NB4 (cell line): ENCODE measurements around the gene ADARB2.
"Not testable (repeated sequence)": the region's sequence is repeated elsewhere in the genome, so short reads cannot be mapped to it uniquely, and the experiment has no call there.

ENCODE experiments used
- DNase-seq: peaks from one replicate; pipeline ENCODE4 v3.0.0; 2010; ENCODE audit warnings: low read depth
- H3K4me3 ChIP-seq: one replicate; pipeline ENCODE4 v1.5.1; 2011; ENCODE audit warnings: mild to moderate bottlenecking, low read depth, low read length, moderate library complexity
- MAX ChIP-seq: IDR thresholded peaks from 2 replicates; pipeline ENCODE4 v1.6.1; 2011; ENCODE audit warnings: low read depth, low read length
- MYC ChIP-seq: IDR thresholded peaks from 2 replicates; pipeline ENCODE4 v1.6.1; 2011; ENCODE audit warnings: low read depth, low read length
- POLR2A ChIP-seq: IDR thresholded peaks from 2 replicates; pipeline ENCODE4 v1.6.1; 2011; ENCODE audit warnings: mild to moderate bottlenecking; ENCODE audit not compliant: insufficient read length; ENCODE audit errors: extremely low read depth
- TF ChIP-seq, protein P1 (sequence below): IDR thresholded peaks from one replicate; pipeline ENCODE4 v1.5.1; 2012; ENCODE audit warnings: low read depth, low read length

The ADARB2 gene

GRCh38 chr10:1329622-1330021 is 407.7 kb downstream of the ADARB2 start:
- DNase-seq = no peak
- no peak overlapping the region for H3K4me3 ChIP-seq
- TF ChIP-seq POLR2A = no peak
- no peak for TF ChIP-seq MYC
- no peak for TF ChIP-seq MAX
- TF ChIP-seq, protein P1, sequence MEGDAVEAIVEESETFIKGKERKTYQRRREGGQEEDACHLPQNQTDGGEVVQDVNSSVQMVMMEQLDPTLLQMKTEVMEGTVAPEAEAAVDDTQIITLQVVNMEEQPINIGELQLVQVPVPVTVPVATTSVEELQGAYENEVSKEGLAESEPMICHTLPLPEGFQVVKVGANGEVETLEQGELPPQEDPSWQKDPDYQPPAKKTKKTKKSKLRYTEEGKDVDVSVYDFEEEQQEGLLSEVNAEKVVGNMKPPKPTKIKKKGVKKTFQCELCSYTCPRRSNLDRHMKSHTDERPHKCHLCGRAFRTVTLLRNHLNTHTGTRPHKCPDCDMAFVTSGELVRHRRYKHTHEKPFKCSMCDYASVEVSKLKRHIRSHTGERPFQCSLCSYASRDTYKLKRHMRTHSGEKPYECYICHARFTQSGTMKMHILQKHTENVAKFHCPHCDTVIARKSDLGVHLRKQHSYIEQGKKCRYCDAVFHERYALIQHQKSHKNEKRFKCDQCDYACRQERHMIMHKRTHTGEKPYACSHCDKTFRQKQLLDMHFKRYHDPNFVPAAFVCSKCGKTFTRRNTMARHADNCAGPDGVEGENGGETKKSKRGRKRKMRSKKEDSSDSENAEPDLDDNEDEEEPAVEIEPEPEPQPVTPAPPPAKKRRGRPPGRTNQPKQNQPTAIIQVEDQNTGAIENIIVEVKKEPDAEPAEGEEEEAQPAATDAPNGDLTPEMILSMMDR = no peak

DNA sequence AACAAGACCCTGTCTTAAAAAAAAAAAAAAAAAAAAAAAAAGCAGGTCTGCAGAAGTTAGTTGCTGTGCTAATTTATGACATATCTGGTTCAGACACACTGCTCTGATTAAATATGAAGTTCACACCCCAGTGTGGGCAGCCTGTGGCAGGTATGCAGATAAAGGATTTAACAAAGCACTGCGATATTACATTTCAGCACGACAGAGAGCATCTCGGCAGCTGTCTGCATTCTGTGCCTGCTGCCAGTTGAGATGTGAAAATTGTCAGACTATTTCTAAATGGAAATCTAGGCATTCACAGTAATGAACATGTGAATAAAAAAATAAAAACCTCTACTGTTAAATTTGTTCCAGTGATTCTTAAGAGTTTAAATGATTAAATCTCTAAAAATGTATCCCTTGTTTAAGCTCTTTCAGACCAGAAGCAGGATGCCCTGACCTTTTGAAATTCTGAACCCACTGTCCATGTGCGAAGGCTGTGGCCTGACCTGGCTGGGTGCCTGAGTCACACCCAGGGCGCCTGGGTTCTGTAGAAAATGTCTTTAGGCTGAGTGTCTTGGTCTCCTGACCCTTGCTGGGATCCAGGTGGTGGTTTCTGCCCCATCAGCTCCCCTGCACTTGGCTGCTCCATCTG is 408.2 kb downstream of the ADARB2 start:
- TF ChIP-seq POLR2A (no peak), MAX (no peak), MYC (no peak)
- TF ChIP-seq, protein P1 = no peak
- no peak overlapping the region for H3K4me3 ChIP-seq
- DNase-seq = no peak

DNA sequence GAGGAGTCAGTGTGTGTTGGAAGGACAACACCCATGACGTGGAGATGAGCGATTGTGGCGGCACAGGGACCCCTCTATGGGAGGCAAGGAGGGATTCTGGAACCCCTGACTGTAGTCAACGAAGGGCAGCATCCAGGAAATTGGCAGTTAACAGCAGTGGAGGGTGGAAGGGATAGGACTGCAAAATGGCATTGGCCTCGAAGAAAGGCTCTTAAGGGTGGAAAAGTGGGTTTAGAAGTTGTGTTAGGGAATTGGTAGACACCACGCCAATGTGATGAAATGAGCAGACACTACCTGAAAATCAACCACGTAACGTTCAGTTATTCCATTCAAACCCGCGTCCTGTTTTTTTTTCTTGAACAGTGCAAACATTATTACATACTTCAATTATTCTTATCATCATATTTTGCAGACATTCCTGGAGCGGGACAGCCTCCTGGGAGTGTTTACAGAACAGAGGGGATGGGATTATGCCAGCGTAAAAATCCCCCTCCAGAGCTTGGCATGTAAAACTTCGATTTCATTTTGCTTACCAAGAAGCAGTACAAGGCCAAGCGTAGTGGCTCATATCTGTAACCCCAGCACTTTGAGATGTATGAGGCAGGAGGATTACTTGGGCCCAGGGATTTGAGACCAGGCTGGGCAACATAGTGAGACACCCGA is 409.0 kb downstream of the ADARB2 start:
- DNase-seq = no peak
- TF ChIP-seq POLR2A (no peak), MYC (no peak), MAX (no peak)
- TF ChIP-seq, protein P1 = no peak
- H3K4me3 ChIP-seq = no peak overlapping the region

DNA sequence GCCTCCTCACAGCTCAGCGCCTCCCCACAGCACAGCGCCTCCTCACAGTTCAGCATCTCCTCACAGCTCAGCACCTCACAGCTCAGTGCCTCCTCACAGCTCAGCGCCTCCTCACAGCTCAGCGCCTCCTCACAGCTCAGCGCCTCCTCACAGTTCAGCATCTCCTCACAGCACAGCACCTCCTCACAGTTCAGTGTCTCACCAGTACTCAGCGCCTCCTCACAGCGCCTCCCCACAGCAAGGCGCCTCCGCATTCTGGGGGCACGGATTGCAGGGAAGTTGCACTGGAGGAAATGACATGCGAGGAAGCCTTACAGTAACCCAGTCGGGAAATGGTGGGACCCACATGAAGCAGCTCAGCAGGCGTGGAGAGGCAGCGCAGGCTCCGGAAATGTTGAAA is 409.6 kb downstream of the ADARB2 start:
- TF ChIP-seq MAX (no peak), POLR2A (no peak), MYC (no peak)
- TF ChIP-seq, protein P1 = no peak
- H3K4me3 ChIP-seq = no peak overlapping the region
- DNase-seq = no peak

- not testable (repeated sequence) for DNase-seq, H3K4me3 ChIP-seq
Observed at GRCh38 chr10:1326514-1326913, 410.8 kb downstream of the ADARB2 start.

DNA sequence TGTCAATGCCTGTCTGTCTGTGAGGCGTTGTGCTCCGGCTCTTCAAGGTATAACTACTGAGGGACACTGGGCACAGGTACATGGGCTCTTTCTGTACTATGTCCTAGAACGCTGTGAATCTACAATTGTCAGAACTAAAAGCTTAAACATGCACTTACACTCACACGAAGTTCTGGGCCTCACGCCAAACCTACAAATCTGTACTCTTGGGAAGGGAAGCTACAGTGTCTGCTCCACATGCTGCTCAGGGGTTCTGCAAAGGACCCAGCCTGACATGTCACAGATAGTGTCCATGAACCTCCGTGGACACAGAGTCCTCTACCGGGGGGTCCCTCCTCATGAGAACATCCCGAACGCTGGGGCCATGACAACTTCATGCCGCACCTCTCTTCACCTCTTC is 412.4 kb downstream of the ADARB2 start:
- no peak overlapping the region for H3K4me3 ChIP-seq
- no peak for TF ChIP-seq MYC
- no peak for TF ChIP-seq MAX
- no peak for TF ChIP-seq POLR2A
- TF ChIP-seq, protein P1 = no peak
- no peak for DNase-seq
